Subcutaneous adipose tissue (tissue), 4 donors: ENCODE measurements around the gene MORN2. TPM values are rescaled to one million over a fixed set of nuclear protein-coding genes. Genes with fewer than 3 reads are reported as not detected.

Experiments used
- total RNA-seq, 4 donors: library from RNA; depleted of rRNA; stranded (reverse); fragments of >200 nt; gene quantifications; one replicate each; pipeline ENCODE4 v1.1.0, GENCODE V29; 2016
- TF ChIP-seq, protein P1 (sequence below): fragments of 450-650 bp; IDR thresholded peaks from one replicate; pipeline ENCODE4 v1.5.1; 2016; ENCODE audit warnings: low read depth, mild to moderate bottlenecking, control low read depth, antibody characterized with exemption, moderate library complexity

The MORN2 gene
- total RNA-seq, 4 donors from 2014 or later, result 7.5 to 17.8 (median 10.3) TPM

DNA sequence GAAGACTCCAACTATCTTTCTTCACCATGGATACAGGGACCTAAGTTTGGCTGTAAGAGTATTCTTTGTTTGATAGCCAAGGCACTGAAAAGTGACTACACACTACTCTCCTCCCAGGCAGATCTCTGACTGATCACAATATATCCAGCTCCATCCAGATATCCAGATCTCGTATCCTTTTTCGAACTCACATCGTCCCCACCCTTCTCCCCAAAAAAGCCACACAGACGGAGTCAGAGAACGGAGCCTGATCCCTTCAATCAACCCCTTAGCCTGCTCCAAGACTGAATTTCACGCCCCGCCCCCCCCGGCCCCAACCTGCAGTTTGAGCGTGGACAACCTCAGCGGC lies 575 bp upstream of the MORN2 start:
- TF ChIP-seq, protein P1, sequence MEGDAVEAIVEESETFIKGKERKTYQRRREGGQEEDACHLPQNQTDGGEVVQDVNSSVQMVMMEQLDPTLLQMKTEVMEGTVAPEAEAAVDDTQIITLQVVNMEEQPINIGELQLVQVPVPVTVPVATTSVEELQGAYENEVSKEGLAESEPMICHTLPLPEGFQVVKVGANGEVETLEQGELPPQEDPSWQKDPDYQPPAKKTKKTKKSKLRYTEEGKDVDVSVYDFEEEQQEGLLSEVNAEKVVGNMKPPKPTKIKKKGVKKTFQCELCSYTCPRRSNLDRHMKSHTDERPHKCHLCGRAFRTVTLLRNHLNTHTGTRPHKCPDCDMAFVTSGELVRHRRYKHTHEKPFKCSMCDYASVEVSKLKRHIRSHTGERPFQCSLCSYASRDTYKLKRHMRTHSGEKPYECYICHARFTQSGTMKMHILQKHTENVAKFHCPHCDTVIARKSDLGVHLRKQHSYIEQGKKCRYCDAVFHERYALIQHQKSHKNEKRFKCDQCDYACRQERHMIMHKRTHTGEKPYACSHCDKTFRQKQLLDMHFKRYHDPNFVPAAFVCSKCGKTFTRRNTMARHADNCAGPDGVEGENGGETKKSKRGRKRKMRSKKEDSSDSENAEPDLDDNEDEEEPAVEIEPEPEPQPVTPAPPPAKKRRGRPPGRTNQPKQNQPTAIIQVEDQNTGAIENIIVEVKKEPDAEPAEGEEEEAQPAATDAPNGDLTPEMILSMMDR, result no peak

DNA sequence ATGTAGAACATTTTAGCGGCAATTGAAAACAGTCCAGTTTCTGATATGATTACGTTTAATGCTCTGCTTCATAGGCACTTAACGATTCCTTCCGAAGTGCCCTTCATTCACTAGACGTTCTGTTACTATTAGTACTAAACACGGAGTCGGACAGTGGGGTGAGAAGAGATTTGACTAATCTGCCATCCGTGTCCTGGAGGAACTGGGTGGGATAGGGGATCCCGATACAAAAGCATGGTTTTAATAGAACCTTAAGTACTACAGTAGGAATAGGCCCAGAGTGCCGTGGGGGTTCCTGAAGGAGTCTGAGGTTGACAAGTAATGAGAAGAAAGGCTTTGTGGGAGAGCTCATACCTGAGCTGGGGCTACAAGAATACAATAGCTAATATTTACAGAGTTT lies 631 bp downstream of the MORN2 start:
- TF ChIP-seq, protein P1, result no peak

DNA sequence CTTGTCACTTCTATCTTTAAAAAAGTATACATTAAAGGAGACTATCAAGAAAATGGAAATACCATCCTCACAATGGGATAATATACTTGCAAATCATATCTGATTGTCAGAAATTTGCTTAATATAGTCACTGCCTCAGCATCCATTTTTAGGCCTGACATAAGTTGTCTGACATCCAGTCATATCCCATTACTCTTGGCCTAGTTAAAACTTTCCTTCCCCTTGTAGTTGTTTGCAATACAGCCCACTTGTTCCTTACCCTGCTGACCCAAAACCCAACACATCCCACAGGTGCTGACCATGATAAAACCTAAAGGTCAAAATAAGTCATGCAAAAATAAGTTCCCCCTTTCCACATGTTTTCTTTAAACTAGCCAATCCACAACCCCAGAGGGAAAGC lies 10.3 kb downstream of the MORN2 start:
- TF ChIP-seq, protein P1, result no peak

DNA sequence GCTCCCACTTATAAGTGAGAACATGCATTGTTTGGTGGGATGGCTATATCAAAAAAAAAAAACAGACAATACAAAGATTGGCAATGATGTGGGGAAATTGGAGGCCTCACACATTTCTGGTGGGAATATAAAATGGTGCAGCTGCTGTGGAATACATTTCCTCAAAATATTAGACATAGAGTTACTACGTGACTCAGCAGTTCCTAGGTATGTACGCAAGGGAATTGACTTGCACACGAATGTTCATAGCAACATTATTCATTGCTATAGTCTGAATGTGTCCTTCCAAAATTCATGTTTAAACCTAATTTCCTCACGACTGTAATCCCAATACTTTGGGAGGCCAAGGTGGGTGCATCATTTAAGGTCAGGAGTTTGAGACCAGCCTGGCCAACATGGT lies 11.6 kb downstream of the MORN2 start:
- TF ChIP-seq, protein P1, result no peak

DNA sequence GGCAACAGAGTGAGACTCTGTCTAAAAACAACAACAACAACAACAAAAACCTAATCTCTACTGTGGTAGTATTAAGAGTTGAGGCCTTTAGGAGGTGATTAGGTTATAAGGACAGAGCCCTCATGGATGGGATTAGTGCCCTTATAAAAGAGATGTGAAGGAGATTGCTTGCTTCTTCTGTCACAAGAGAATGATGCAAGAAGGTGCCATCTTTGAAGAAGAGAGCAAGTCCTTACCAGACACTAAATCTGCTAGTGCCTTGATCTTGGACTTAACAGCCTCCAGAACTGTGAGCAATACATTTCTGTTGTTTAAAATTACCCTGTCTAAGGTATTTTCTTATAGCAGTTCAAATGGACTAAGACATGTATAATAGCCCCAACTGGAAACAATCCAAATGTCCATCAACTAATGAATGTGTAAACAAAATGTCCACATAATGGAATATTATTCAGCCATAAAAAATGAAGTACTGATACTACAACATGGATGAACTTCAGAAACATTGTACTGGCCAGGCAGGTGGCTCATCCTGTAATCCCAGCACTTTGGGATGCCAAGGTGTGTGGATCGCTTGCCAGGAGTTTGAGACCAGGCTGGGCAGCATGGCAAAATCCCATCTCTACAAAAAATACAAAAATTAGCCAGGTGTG lies 12.3 kb downstream of the MORN2 start:
- TF ChIP-seq, protein P1, result no peak

DNA sequence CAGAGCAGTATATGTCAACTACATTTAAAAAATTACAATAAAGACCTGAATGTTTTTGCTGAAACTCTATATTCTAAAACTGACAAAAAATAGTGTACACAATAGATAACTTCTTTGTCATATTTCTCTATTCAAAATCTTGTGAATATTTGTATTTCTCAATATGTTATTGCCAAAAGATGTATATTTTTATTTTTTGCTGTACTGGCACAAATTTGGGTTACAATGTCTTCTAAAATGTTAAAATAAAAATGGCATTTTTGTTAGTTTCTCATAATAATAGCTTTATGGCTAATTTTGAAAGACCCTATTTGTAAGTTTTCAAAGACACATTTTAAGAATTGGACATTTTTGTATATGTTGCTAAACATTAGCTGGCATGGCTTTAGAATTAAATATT lies 13.3 kb downstream of the MORN2 start:
- TF ChIP-seq, protein P1, result no peak

DNA sequence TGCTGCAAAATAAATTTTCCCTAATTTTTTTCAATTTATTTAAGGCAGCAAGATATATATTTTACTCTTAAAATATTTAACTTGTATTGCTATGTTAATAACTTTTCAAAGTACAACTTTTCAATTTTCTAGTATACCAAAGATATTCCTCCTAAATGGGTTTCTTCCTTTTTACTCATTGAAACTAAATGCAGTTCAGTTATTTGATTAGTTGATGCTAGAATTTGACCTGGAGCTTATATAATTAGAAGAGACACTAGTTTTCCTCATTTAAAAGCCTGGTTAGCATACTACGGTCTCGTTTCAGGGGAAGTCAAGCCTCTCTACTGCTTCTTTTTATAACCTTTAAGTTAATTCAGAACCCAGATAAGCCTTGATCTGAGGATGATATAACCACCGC lies 13.8 kb downstream of the MORN2 start, which contains the start of gene ARHGEF33:
Gene ARHGEF33 (plus strand): TSS at position 301 of the 400 bp plus-strand sequence. CDS start 29,573 bp downstream, outside the sequence.
- TF ChIP-seq, protein P1, result no peak
